GM23338 (cell line): Measurements from ENCODE around the gene ABI1. TPM values are rescaled to one million over a fixed set of nuclear protein-coding genes. Genes with fewer than 3 reads are reported as not detected.

Source experiments
- ATAC-seq: fragments of 200-7000 bp; cut with Tn5 transposase; 3 replicates; pipeline ENCODE4 v1.9.1; 2020
- DNase-seq: peaks from one replicate; pipeline ENCODE4 v3.0.0-alpha.2; 2015; ENCODE audit warnings: low spot score
- H2AFZ ChIP-seq: fragments of 200-600 bp; sonication (generic); 2 replicates; pipeline ENCODE4 v1.8.0; 2016; ENCODE audit warnings: antibody characterized with exemption, mild to moderate bottlenecking, moderate library complexity
- H3F3A ChIP-seq: fragments of 200-600 bp; sonication (generic); replicated peaks from 2 replicates; pipeline ENCODE4 v1.8.0; 2017; ENCODE audit warnings: antibody characterized with exemption, mixed run types, low read depth
- H3K27ac ChIP-seq: fragments of 200-600 bp; sonication (generic); 2 replicates; pipeline ENCODE4 v1.6.1; 2016; ENCODE audit warnings: low read depth
- H3K27me3 ChIP-seq: fragments of 200-600 bp; sonication (generic); 2 replicates; pipeline ENCODE4 v1.8.0; 2016; ENCODE audit warnings: mild to moderate bottlenecking, mixed run types, moderate library complexity; ENCODE audit not compliant: insufficient read depth
- H3K36me3 ChIP-seq: fragments of 200-600 bp; sonication (generic); 2 replicates; pipeline ENCODE4 v1.8.0; 2016; ENCODE audit warnings: mild to moderate bottlenecking; ENCODE audit not compliant: insufficient read depth
- H3K4me1 ChIP-seq: fragments of 200-600 bp; sonication (generic); 2 replicates; pipeline ENCODE4 v1.8.0; 2016; ENCODE audit warnings: mild to moderate bottlenecking, moderate library complexity; ENCODE audit not compliant: insufficient read depth
- H3K4me2 ChIP-seq: fragments of 200-600 bp; sonication (generic); 2 replicates; pipeline ENCODE4 v1.7.1; 2017; ENCODE audit warnings: mixed run types
- H3K4me3 ChIP-seq: fragments of 200-600 bp; sonication (generic); 2 replicates; pipeline ENCODE4 v1.6.1; 2016; ENCODE audit warnings: mixed run types
- H3K79me2 ChIP-seq: fragments of 200-600 bp; sonication (generic); replicated peaks from 2 replicates; pipeline ENCODE4 v1.8.0; 2017; ENCODE audit warnings: mild to moderate bottlenecking; ENCODE audit not compliant: insufficient read depth
- H3K9me2 ChIP-seq: fragments of 200-600 bp; sonication (generic); 2 replicates; pipeline ENCODE4 v1.8.0; 2017; ENCODE audit not compliant: insufficient read depth
- H4K20me1 ChIP-seq: fragments of 200-600 bp; sonication (generic); replicated peaks from 2 replicates; pipeline ENCODE4 v1.8.0; 2017; ENCODE audit warnings: mild to moderate bottlenecking; ENCODE audit not compliant: insufficient read depth
- H3K27ac Mint-ChIP-seq: 2 replicates; pipeline ENCODE4 v1.8.0; 2020; ENCODE audit warnings: inconsistent platforms, mild to moderate bottlenecking, moderate library complexity, mixed read lengths
- H3K27me3 Mint-ChIP-seq: 3 replicates; pipeline ENCODE4 v1.8.0; 2022; ENCODE audit warnings: low read depth, mild to moderate bottlenecking, moderate library complexity, mixed read lengths, inconsistent platforms; ENCODE audit not compliant: insufficient read depth, poor library complexity
- H3K36me3 Mint-ChIP-seq: 3 replicates; pipeline ENCODE4 v1.8.0; 2021; ENCODE audit warnings: low read depth, mild to moderate bottlenecking, inconsistent platforms, moderate library complexity, mixed read lengths
- H3K4me1 Mint-ChIP-seq: 3 replicates; pipeline ENCODE4 v1.8.0; 2020; ENCODE audit warnings: mild to moderate bottlenecking, inconsistent platforms, mixed read lengths
- H3K4me3 Mint-ChIP-seq: 3 replicates; pipeline ENCODE4 v1.8.0; 2021; ENCODE audit warnings: moderate library complexity, mild to moderate bottlenecking, inconsistent platforms, mixed read lengths
- H3K9me3 Mint-ChIP-seq: 3 replicates; pipeline ENCODE4 v1.8.0; 2020; ENCODE audit warnings: moderate library complexity, mild to moderate bottlenecking, inconsistent platforms, mixed read lengths
- CTCF ChIP-seq, 2 experiments: fragments of 200-600 bp in 1 of 2; sonication (generic) in 1 of 2; conservative IDR thresholded peaks; 2 replicates each; pipeline versions ENCODE4 v1.5.1 to v1.6.1; 2016 to 2017; ENCODE audit warnings: antibody characterized with exemption in 2 of 2, low read depth in 2 of 2, mild to moderate bottlenecking in 2 of 2, moderate library complexity in 1 of 2
- JUNB ChIP-seq: IDR thresholded peaks from one replicate; pipeline ENCODE4 v1.6.1; 2016; ENCODE audit warnings: antibody characterized with exemption; ENCODE audit not compliant: unreplicated experiment
- POLR2AphosphoS5 ChIP-seq: IDR thresholded peaks from 2 replicates; pipeline ENCODE4 v1.6.1; 2016; ENCODE audit warnings: antibody characterized with exemption, low read depth
- ZNF331 ChIP-seq: fragments of 250-450 bp; sonication (Bioruptor Pico); IDR thresholded peaks from 2 replicates; pipeline ENCODE4 v1.5.0; 2020; ENCODE audit warnings: low read depth, mild to moderate bottlenecking, moderate library complexity
- polyA plus RNA-seq: library from polyadenylated mRNA; unstranded; fragments of >200 nt; fragmentation: Nextera tagmentation; extraction: Ambion mirVana; gene quantifications from 2 replicates; pipeline ENCODE4 v1.2.1, GENCODE V29; 2016
- total RNA-seq: library from RNA; depleted of rRNA; stranded (reverse); fragments of >200 nt; shearing (Covaris generic); gene quantifications from 2 replicates; pipeline ENCODE4 v1.2.3, GENCODE V29; 2014
- TF ChIP-seq, protein P1 (sequence below): IDR thresholded peaks from 2 replicates; pipeline ENCODE4 v1.6.1; 2016; ENCODE audit warnings: antibody characterized with exemption
- TF ChIP-seq, protein P2 (sequence below): IDR thresholded peaks from one replicate; pipeline ENCODE4 v1.6.1; 2018; ENCODE audit warnings: antibody characterized with exemption; ENCODE audit not compliant: unreplicated experiment

ABI1 gene
- total and polyA plus RNA-seq, 2 experiments from 2014 or later = 22.3 to 30.7 TPM

DNA sequence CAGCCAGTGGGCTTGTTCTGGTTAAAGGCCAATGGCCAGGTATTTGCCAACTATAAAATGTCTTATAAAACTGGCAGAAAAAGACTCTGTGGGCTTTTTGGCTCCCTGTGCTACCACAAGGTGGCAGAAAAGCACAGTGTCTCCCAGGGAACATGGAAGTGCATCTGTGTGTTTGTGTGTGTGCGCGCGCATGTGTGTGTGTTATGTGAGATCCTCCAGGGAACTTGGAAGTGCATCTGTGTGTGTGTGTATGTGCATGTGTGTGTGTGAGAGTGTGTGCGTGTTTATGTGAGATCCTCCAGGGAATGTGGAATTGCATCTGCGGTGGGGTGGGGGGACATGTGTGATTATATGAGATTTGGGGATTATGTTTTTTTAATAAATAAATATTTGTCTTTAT lies 30.2 kb upstream of the ABI1 start:
- Mint-ChIP-seq H3K9me3 (peaks cover 12% of the 10 kb centered on the region), H3K27ac (no peak overlapping the region), H3K27me3 (no peaks in the 10 kb centered on the region), H3K4me1 (peaks cover 6% of the 10 kb centered on the region; the same call in 2 of the 3 replicates), H3K36me3 (peaks cover 4% of the 10 kb centered on the region; the same call in 1 of the 3 replicates), H3K4me3 (no peak overlapping the region)
- Histone ChIP-seq H3K36me3 (no peaks in the 10 kb centered on the region), H3F3A (no peaks in the 10 kb centered on the region), H3K27me3 (no peaks in the 10 kb centered on the region), H2AFZ (no peak overlapping the region), H3K4me3 (no peak overlapping the region), H4K20me1 (no peaks in the 10 kb centered on the region), H3K79me2 (no peaks in the 10 kb centered on the region), H3K9me2 (no peaks in the 10 kb centered on the region), H3K27ac (no peak overlapping the region), H3K4me1 (peaks cover 8% of the 10 kb centered on the region; the same call in 1 of the 2 replicates), H3K4me2 (no peak overlapping the region)
- TF ChIP-seq JUNB = no peak
- TF ChIP-seq, protein P1, sequence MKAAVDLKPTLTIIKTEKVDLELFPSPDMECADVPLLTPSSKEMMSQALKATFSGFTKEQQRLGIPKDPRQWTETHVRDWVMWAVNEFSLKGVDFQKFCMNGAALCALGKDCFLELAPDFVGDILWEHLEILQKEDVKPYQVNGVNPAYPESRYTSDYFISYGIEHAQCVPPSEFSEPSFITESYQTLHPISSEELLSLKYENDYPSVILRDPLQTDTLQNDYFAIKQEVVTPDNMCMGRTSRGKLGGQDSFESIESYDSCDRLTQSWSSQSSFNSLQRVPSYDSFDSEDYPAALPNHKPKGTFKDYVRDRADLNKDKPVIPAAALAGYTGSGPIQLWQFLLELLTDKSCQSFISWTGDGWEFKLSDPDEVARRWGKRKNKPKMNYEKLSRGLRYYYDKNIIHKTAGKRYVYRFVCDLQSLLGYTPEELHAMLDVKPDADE = no peak
- peak; percentile 86 to 91 for TF ChIP-seq CTCF (conservative IDR thresholded peaks at IDR 0.05; ENCODE audit: low read depth in 2 of 2)
- DNase-seq = peak; percentile 85
- ATAC-seq = peak; percentile 85

DNA sequence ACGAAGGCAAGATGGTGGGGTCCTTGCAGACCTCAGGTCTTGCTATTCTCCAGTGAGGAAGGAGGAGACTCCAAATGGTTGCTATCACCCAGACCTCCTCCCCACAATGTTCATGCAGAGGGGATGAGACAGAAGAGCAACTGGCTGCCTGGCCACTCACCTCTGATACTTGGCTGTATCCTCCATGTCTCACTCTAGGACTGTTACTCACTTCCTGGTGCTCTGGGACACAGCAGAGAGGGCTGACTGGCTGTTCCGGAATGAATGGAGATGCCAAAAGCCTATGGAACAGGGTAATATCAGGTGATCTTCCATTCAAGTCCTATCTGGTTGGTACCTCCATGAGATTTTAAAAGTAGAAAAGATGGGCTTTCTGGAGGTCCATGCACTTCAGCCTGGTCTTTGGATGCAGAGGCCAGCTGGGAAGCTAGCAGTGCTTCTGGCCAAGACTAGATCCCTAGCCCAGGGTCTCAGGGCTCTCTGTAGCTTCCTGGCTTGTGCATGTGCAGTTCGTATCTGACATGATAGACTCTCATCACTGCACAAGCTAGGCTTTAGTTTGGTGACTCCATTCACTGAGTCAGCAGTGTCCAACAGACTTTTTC lies 27.0 kb upstream of the ABI1 start:
- no peak overlapping the region for H3K27ac ChIP-seq
- H2AFZ ChIP-seq = no peak overlapping the region
- no peak overlapping the region for H3K4me2 ChIP-seq
- no peaks in the 10 kb centered on the region for H3K36me3 ChIP-seq
- Mint-ChIP-seq H3K4me3 (no peak overlapping the region), H3K36me3 (no peaks in the 10 kb centered on the region; the same call in 2 of the 3 replicates), H3K27me3 (no peaks in the 10 kb centered on the region), H3K4me1 (no peaks in the 10 kb centered on the region), H3K9me3 (peaks cover 5% of the 10 kb centered on the region), H3K27ac (no peak overlapping the region)
- DNase-seq (no peak), ATAC-seq (no peak)
- no peaks in the 10 kb centered on the region for H3K9me2 ChIP-seq
- H3K79me2 ChIP-seq = no peaks in the 10 kb centered on the region
- no peaks in the 10 kb centered on the region for H3F3A ChIP-seq
- TF ChIP-seq POLR2AphosphoS5 (no peak), ZNF331 (CRISPR knock-in tag) (no peak)
- TF ChIP-seq, protein P1 = no peak
- TF ChIP-seq, protein P2, sequence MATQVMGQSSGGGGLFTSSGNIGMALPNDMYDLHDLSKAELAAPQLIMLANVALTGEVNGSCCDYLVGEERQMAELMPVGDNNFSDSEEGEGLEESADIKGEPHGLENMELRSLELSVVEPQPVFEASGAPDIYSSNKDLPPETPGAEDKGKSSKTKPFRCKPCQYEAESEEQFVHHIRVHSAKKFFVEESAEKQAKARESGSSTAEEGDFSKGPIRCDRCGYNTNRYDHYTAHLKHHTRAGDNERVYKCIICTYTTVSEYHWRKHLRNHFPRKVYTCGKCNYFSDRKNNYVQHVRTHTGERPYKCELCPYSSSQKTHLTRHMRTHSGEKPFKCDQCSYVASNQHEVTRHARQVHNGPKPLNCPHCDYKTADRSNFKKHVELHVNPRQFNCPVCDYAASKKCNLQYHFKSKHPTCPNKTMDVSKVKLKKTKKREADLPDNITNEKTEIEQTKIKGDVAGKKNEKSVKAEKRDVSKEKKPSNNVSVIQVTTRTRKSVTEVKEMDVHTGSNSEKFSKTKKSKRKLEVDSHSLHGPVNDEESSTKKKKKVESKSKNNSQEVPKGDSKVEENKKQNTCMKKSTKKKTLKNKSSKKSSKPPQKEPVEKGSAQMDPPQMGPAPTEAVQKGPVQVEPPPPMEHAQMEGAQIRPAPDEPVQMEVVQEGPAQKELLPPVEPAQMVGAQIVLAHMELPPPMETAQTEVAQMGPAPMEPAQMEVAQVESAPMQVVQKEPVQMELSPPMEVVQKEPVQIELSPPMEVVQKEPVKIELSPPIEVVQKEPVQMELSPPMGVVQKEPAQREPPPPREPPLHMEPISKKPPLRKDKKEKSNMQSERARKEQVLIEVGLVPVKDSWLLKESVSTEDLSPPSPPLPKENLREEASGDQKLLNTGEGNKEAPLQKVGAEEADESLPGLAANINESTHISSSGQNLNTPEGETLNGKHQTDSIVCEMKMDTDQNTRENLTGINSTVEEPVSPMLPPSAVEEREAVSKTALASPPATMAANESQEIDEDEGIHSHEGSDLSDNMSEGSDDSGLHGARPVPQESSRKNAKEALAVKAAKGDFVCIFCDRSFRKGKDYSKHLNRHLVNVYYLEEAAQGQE = no peak
- H4K20me1 ChIP-seq = no peaks in the 10 kb centered on the region
- no peak overlapping the region for H3K4me3 ChIP-seq
- no peaks in the 10 kb centered on the region for H3K27me3 ChIP-seq
- no peaks in the 10 kb centered on the region for H3K4me1 ChIP-seq
